Mucosa of gallbladder (tissue), 1 donor: ENCODE measurements around the gene ANKH. TPM values are rescaled to one million over a fixed set of nuclear protein-coding genes. Genes with fewer than 3 reads are reported as not detected.

Experiments
- DNase-seq: peaks from one replicate; pipeline ENCODE4 v3.0.0-alpha.2; 2020; ENCODE audit warnings: low spot score
- total RNA-seq: library from RNA; stranded (reverse); gene quantifications from one replicate; pipeline ENCODE4 v1.2.1, GENCODE V29; 2021
- donor health status: DM: no; HTN: no; CAD: no.

The ANKH gene
- total RNA-seq, 1 donor from 2014 or later = 73.7 TPM

GRCh38 chr5:14687023-14687665 lies 184.4 kb downstream of the ANKH start:
- DNase-seq = no peak

GRCh38 chr5:14686517-14686916 lies 185.1 kb downstream of the ANKH start:
- DNase-seq = no peak

- DNase-seq = no peak
Observed at GRCh38 chr5:14685757-14686156, 185.8 kb downstream of the ANKH start.

- DNase-seq = no peak
Observed at GRCh38 chr5:14684757-14685156, 186.8 kb downstream of the ANKH start.

- DNase-seq = no peak
Observed at GRCh38 chr5:14683906-14684455, 187.6 kb downstream of the ANKH start.

- DNase-seq = no peak
Observed at GRCh38 chr5:14681236-14681752, 190.3 kb downstream of the ANKH start.

- DNase-seq = no peak
Observed at GRCh38 chr5:14679595-14679994, 192.0 kb downstream of the ANKH start.

- no peak for DNase-seq
Observed at GRCh38 chr5:14678773-14679334, 192.7 kb downstream of the ANKH start.

GRCh38 chr5:14676320-14676719 lies 195.3 kb downstream of the ANKH start:
- no peak for DNase-seq

GRCh38 chr5:14675865-14676300 lies 195.7 kb downstream of the ANKH start:
- DNase-seq = no peak

GRCh38 chr5:14674983-14675854 lies 196.4 kb downstream of the ANKH start:
- no peak for DNase-seq

GRCh38 chr5:14673443-14673842 lies 198.1 kb downstream of the ANKH start:
- DNase-seq = no peak

GRCh38 chr5:14672484-14673394 lies 198.8 kb downstream of the ANKH start:
- no peak for DNase-seq

- no peak for DNase-seq
Observed at GRCh38 chr5:14672082-14672481, 199.5 kb downstream of the ANKH start.

- no peak for DNase-seq
Observed at GRCh38 chr5:14671414-14671813, 200.2 kb downstream of the ANKH start.

GRCh38 chr5:14669975-14670374 lies 201.6 kb downstream of the ANKH start:
- no peak for DNase-seq

- DNase-seq = no peak
Observed at GRCh38 chr5:14669415-14669814, 202.2 kb downstream of the ANKH start.

- DNase-seq = no peak
Observed at GRCh38 chr5:14668181-14668591, 203.4 kb downstream of the ANKH start.

GRCh38 chr5:14667770-14668169 lies 203.8 kb downstream of the ANKH start:
- no peak for DNase-seq

GRCh38 chr5:14667290-14667689 lies 204.3 kb downstream of the ANKH start:
- no peak for DNase-seq

GRCh38 chr5:14666357-14666756 lies 205.2 kb downstream of the ANKH start:
- no peak for DNase-seq
